ENCODE results near the gene IFT57. TPM values are rescaled to one million over a fixed set of nuclear protein-coding genes. Genes with fewer than 3 reads are reported as not detected.

IFT57 gene
- total RNA-seq, 2 donors from 2014 or later, result 19.6 to 23.0 TPM

Other genes starting within 250 kb of the IFT57 start
- gene CD47, start 131.4 kb downstream of the IFT57 start, total RNA-seq, result 100 to 1,000 TPM; 139 to 153 TPM
- gene HHLA2, start 74.1 kb upstream of the IFT57 start, total RNA-seq, result 1 to 10 TPM; 1.9 TPM

Data from activated T-cell treated with anti-CD3 and anti-CD28 coated beads, Interleukin-2, amount 50 U/mL, for 72 hours (primary cell).